IMR-90 (cell line): ENCODE measurements around the gene CTNNA2.

Experiments
- CTCF ChIP-seq: conservative IDR thresholded peaks from 2 replicates; pipeline ENCODE4 v1.5.1; 2012; ENCODE audit warnings: mild to moderate bottlenecking, low read depth, low read length, improper control_type of control experiment
- POLR2A ChIP-seq: IDR thresholded peaks from 2 replicates; pipeline ENCODE4 v1.6.1; 2012; ENCODE audit warnings: mild to moderate bottlenecking, low read depth, low read length

- TF ChIP-seq POLR2A (no peak), CTCF (no peak)
Measured at GRCh38 chr2:80185091-80185490, 672.2 kb downstream of the CTNNA2 start.
